GM18507 (cell line): Measurements from ENCODE around the gene TMEM39B.
"Not testable (repeated sequence)": the region's sequence is repeated elsewhere in the genome, so short reads cannot be mapped to it uniquely, and the experiment has no call there.

Source experiments
- DNase-seq: peaks from one replicate; pipeline ENCODE4 v3.0.0; 2011; ENCODE audit warnings: low read depth; ENCODE audit not compliant: insufficient read length; ENCODE audit errors: extremely low spot score
- FAIRE-seq: peaks from 2 replicates; lab custom pipeline; 2011; peaks lifted over from hg19 to GRCh38; lab: Jason Lieb, UNC

Gene TMEM39B

DNA sequence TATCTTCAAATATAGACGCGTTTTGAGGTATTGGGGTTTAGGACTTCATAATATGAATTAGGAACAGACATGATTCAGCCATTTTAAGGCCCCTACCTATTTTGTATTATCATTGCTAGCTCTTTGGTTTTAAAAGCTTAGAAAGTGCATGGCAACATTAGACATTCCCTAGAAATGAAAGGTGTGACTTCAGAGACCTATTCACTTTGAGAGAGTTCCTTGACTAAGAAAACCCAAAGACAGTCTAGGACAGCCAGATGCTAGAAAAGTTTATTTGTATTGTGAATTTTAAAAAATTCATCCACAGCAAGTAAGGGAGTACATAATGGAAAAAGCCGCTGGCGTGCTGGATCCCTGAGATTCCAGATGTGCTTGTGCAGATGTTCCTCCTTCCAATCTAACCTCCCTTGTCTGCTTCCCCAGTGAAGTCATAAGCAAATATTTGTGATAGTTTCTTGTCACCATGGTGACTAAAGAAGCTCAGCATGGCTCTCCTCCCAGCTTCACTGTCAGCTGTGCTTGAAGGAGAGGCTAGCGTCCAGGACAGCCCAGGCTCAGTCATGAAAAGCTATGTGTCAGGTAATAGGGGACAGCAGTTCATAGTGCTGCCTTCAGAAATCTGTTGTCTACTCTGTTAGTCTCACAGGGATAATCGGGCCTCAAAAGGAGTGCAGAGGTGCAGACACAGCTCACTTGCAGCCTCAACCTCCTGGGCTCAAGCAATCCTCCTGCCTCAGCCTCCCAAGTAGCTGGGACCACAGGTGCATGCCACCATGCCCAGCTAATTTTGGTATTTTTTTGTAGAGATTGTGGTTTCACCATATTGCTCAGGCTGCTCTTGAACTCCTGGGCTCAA, 69.9 kb downstream of the TMEM39B start:
- FAIRE-seq (no peak), DNase-seq (no peak)

DNA sequence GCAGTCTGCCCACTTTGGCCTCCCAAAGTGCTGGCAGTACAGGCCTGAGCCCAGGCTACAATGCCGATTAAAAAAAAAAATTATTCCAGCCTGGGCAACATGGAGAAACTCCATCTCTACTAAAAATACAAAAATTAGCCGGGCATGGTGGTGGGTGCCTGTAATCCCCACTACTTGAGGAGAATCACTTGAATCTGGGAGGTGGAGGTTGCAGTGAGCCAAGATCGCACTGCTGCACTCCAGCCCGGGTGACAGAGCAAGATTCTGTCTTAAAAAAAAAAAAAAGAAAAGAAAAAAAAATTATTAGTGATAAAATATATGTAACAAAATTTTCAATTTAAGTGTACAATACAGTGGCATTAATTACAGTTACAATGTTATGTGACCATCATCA, 70.6 kb downstream of the TMEM39B start:
- DNase-seq, FAIRE-seq: not testable (repeated sequence)

DNA sequence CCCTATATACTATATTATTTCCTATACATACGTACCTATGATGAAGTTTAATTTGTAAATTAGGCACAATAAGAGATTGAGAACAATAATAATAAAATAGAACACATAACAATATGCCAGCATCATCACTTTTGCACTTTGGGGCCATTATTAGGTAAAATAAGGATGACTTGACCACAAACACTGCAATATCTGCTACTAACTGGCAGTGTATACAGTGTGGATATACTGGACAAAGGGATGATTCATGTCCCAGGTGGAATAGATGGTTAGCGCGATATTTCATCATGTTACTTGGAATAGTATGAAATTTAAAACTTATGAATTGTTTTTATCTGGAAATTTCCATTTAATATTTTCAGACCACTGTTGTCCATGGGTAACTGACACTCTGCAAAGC, 71.3 kb downstream of the TMEM39B start:
- FAIRE-seq = no peak

GRCh38 chr1:32147799-32148198, 75.1 kb downstream of the TMEM39B start:
- not testable (repeated sequence) for FAIRE-seq, DNase-seq

More for the DNA sequence above, 71.3 kb downstream of the TMEM39B start:
- no peak for DNase-seq

DNA sequence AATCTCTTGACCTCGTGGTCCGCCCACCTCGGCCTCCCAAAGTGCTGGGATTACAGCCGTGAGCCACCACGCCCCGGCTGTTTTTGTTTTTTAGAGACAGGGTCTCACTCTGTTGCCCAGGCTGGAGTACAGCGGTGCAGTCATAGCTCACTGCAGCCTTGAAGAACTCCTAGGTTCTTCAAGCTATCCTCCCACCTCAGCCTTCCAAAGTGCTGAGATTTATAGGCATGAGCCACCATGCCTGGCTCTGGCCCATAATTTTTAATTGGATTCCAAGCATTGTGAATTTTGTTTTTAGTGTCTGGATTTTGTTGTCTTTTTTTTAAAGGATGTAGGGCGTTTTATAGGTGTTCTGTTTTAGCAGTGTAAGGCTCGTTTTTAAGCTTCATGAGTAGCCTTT, 78.1 kb downstream of the TMEM39B start:
- DNase-seq (no peak), FAIRE-seq (no peak)

DNA sequence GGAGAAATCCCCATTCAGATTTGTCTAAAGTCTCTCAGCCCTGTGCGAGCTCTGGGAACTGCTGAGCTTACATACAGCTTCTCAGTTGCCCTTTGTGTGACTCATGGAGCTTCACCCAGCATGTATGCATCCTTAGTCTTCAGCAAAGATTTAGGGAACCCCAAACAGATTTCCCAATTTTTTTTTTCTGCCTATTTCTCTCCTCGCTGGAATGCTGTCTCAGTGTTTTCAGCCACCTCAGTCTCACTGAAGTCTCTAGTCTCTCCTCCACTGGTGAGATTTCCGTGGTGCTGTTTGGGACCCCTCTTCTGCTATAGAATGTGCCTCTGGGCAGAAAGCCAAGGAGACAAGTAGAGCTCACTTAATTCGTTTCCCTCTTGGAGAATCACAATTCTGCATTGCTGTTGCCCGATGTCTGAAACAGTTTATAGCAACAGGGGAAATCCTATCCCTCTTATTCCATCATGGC, 78.6 kb downstream of the TMEM39B start:
- no peak for DNase-seq
- FAIRE-seq = no peak
